GM12878 (cell line): ENCODE results near the gene LRRC10B. TPM values are rescaled to one million over a fixed set of nuclear protein-coding genes. Genes with fewer than 3 reads are reported as not detected.
"Not testable (repeated sequence)": the region's sequence is repeated elsewhere in the genome, so short reads cannot be mapped to it uniquely, and the experiment has no call there.

Experiments used
- ATAC-seq: fragments of 200-7000 bp; cut with Tn5 transposase; 3 replicates; pipeline ENCODE4 v1.9.1; 2020; ENCODE audit warnings: mild to moderate bottlenecking, moderate library complexity
- BruUV-seq: library from RNA; stranded (reverse); fragments of 400-500 nt; replicated peaks from 2 replicates; lab custom pipeline; 2021; lab: Mats Ljungman, UMichigan
- CTCF ChIA-PET: fragments of 300-600 bp; sonication (Branson Sonifier 250); formaldehyde crosslinking; extraction: SDS; loops from one replicate; lab custom pipeline; 2021; ENCODE audit warnings: inconsistent platforms; lab: Yijun Ruan, JAX
- POLR2A ChIA-PET: fragments of 350-600 bp; formaldehyde crosslinking; extraction: SDS; loops from one replicate; lab custom pipeline; 2021; ENCODE audit warnings: inconsistent platforms; lab: Charles Lee
- RAD21 ChIA-PET: fragments of 300-600 bp; sonication (Branson Sonifier 250); formaldehyde crosslinking; loops from one replicate; lab custom pipeline; 2023; ENCODE audit warnings: antibody characterized with exemption; ENCODE audit not compliant: unreplicated experiment; lab: Charles Lee
- SMC1A ChIA-PET: fragments of 300-600 bp; sonication (Branson Sonifier 250); formaldehyde crosslinking; loops from one replicate; lab custom pipeline; 2023; ENCODE audit not compliant: unreplicated experiment, uncharacterized antibody; lab: Charles Lee
- DNase-seq: peaks from one replicate; pipeline ENCODE4 v3.0.0-alpha.2; 2011; ENCODE audit warnings: low read depth, low spot score
- FAIRE-seq: peaks from 3 replicates; lab custom pipeline; 2011; peaks lifted over from hg19 to GRCh38; lab: Jason Lieb, UNC
- H2AFZ ChIP-seq: 2 replicates; pipeline ENCODE4 v1.6.0; 2011; ENCODE audit warnings: low read depth, low read length, control low read depth; ENCODE audit not compliant: control insufficient read depth
- H3K27ac ChIP-seq: 2 replicates; pipeline ENCODE4 v1.5.1; 2011; ENCODE audit warnings: control low read depth; ENCODE audit not compliant: control insufficient read depth, insufficient read depth
- H3K27me3 ChIP-seq, 2 experiments: replicated peaks in 1 of 2; 2 replicates each; pipeline versions ENCODE4 v1.6.0 to v1.6.1; 2011; ENCODE audit warnings: low read length in 1 of 2; ENCODE audit not compliant: control insufficient read depth in 2 of 2, insufficient read depth in 2 of 2
- H3K36me3 ChIP-seq, 2 experiments: 2 replicates each; pipeline ENCODE4 v1.5.1; 2011; ENCODE audit warnings: low read length in 1 of 2; ENCODE audit not compliant: control insufficient read depth in 2 of 2, insufficient read depth in 2 of 2
- H3K4me1 ChIP-seq: 2 replicates; pipeline ENCODE4 v1.6.1; 2011; ENCODE audit warnings: mild to moderate bottlenecking, low read length, moderate library complexity, mixed read lengths; ENCODE audit not compliant: control insufficient read depth, insufficient read depth
- H3K4me2 ChIP-seq: 2 replicates; pipeline ENCODE4 v1.6.0; 2011; ENCODE audit warnings: control low read depth; ENCODE audit not compliant: control insufficient read depth, insufficient read depth
- H3K4me3 ChIP-seq: fragments of 200-600 bp; sonication (generic); 2 replicates; pipeline ENCODE4 v1.5.1; 2016
- H3K79me2 ChIP-seq: 2 replicates; pipeline ENCODE4 v1.6.0; 2011; ENCODE audit warnings: low read length; ENCODE audit not compliant: control insufficient read depth, insufficient read depth
- H3K9ac ChIP-seq: 2 replicates; pipeline ENCODE4 v1.8.0; 2011; ENCODE audit warnings: low read length, control low read depth, mixed read lengths; ENCODE audit not compliant: control insufficient read depth, insufficient read depth
- H3K9me3 ChIP-seq: replicated peaks from 3 replicates; pipeline ENCODE4 v1.5.1; 2011; ENCODE audit warnings: mild to moderate bottlenecking, low read length; ENCODE audit not compliant: control insufficient read depth, insufficient read depth
- H4K20me1 ChIP-seq: 2 replicates; pipeline ENCODE4 v1.6.0; 2011; ENCODE audit not compliant: control insufficient read depth, insufficient read depth
- DPF2 ChIP-seq: fragments of 450-650 bp; IDR thresholded peaks from 2 replicates; pipeline ENCODE4 v1.6.1; 2017; ENCODE audit warnings: mild to moderate bottlenecking
- E2F8 ChIP-seq: fragments of 450-650 bp; IDR thresholded peaks from 2 replicates; pipeline ENCODE4 v1.6.1; 2018; ENCODE audit warnings: mild to moderate bottlenecking, low read depth, moderate library complexity; ENCODE audit not compliant: partially characterized antibody
- ELK1 ChIP-seq: IDR thresholded peaks from 2 replicates; pipeline ENCODE4 v1.6.1; 2012; ENCODE audit warnings: low read depth, low read length, improper control_type of control experiment
- FOS ChIP-seq: IDR thresholded peaks from 3 replicates; pipeline ENCODE4 v1.6.1; 2011; ENCODE audit warnings: borderline replicate concordance; ENCODE audit not compliant: insufficient read length; ENCODE audit errors: extremely low read depth
- KAT2A ChIP-seq: conservative IDR thresholded peaks from 2 replicates; pipeline ENCODE4 v1.6.1; 2011; ENCODE audit warnings: low read depth, low read length; ENCODE audit not compliant: control insufficient read depth
- RB1 ChIP-seq: fragments of 450-650 bp; formaldehyde crosslinking; IDR thresholded peaks from 2 replicates; pipeline ENCODE4 v1.6.1; 2017; ENCODE audit warnings: mild to moderate bottlenecking, borderline replicate concordance
- SIX5 ChIP-seq: IDR thresholded peaks from 2 replicates; pipeline ENCODE4 v1.6.1; 2011; ENCODE audit warnings: mild to moderate bottlenecking, low read depth, low read length, moderate library complexity; ENCODE audit not compliant: severe bottlenecking
- YY1 ChIP-seq: IDR thresholded peaks from 2 replicates; pipeline ENCODE4 v1.6.1; 2011; ENCODE audit warnings: low read depth, mild to moderate bottlenecking, low read length
- ZNF274 ChIP-seq: IDR thresholded peaks from one replicate; pipeline ENCODE4 v1.8.0; 2011; ENCODE audit not compliant: insufficient read length, insufficient read depth
- WGBS: methylation state at CpG from one replicate; pipeline ENCODE4 v1.1.6; 2016; ENCODE audit warnings: low lambda C conversion rate; ENCODE audit not compliant: insufficient replicate concordance, insufficient coverage; ENCODE audit errors: missing lambda C conversion rate; 5-methylcytosine and 5-hydroxymethylcytosine counted together
- in situ Hi-C: fragments of 300-500 bp; cut with MboI; formaldehyde crosslinking; loops from 9 replicates; pipeline ENCODE4 v1.14.3; 2018; ENCODE audit warnings: mixed read lengths
- intact Hi-C: fragments of 100-400 bp; cut with micrococcal nuclease; formaldehyde crosslinking; loops from one replicate; pipeline ENCODE4 v1.14.2; 2022; ENCODE audit not compliant: unreplicated experiment
- polyA plus RNA-seq, 11 experiments: library from polyadenylated mRNA; depleted of rRNA in 4 of 11; unstranded in 6 of 11; stranded (reverse) in 5 of 11; fragments of >200 nt; fragmentation: Nextera tagmentation in 4 of 11; fragmentation: Illumina TruSeq in 1 of 11; extraction: Ambion mirVana in 4 of 11; extraction: Trizol in 1 of 11; gene quantifications; 1 replicate in 1 of 11; 2 replicates in 10 of 11; pipeline versions ENCODE4 v1.2.1 to v1.2.3, GENCODE V29; 2011 to 2016; ENCODE audit warnings: inconsistent platforms in 2 of 11, missing spikeins in 2 of 11, low read depth in 1 of 11
- total RNA-seq, 4 experiments: library from RNA; depleted of rRNA in 3 of 4; stranded (reverse); fragments of >200 nt in 3 of 4; fragmentation: Illumina TruSeq in 1 of 4; extraction: Trizol in 1 of 4; gene quantifications; 2 replicates each; pipeline versions ENCODE4 v1.2.1 to v1.2.3, GENCODE V29; 2013 to 2021

The LRRC10B gene
- total and polyA plus RNA-seq, 10 of the 15 experiments (the other 5 are each of a cell fraction or from before 2014, with no cell fraction given): not detected

- H3K36me3 ChIP-seq, H3K79me2 ChIP-seq, RAD21 ChIA-PET, H2AFZ ChIP-seq, FAIRE-seq, H4K20me1 ChIP-seq, H3K4me2 ChIP-seq, DNase-seq, ATAC-seq, H3K9ac ChIP-seq, H3K4me3 ChIP-seq, H3K9me3 ChIP-seq, H3K27me3 ChIP-seq, POLR2A ChIA-PET, H3K27ac ChIP-seq, BruUV-seq, H3K4me1 ChIP-seq: not testable (repeated sequence)
- intact Hi-C loops (loop anchor here (10.0 kb wide), 1 partner anchor 255 kb away; no protein-coding TSS in a partner anchor), in situ Hi-C loops (loop anchor here (5.0 kb wide), 1 partner anchor 158 kb away; no protein-coding TSS in a partner anchor)
- ChIA-PET CTCF (interaction anchor here (0.8 to 6.6 kb wide), 10 partner anchors 10 to 254 kb away, joined by 3 to 67 read pairs (median 4); no protein-coding TSS in a partner anchor), SMC1A (interaction anchor here (1.5 to 1.7 kb wide), 2 partner anchors 37 to 160 kb away, joined by 3 to 8 read pairs; no protein-coding TSS in a partner anchor)
- WGBS: 63% methylated on average over 11 of the region's 11 CpGs
Observed at GRCh38 chr11:61479360-61480058, 29.0 kb upstream of the LRRC10B start.

GRCh38 chr11:61480261-61480993, 28.1 kb upstream of the LRRC10B start:
- RAD21 ChIA-PET: no interaction called here
- no peak for ATAC-seq
- no peaks in the 10 kb centered on the region for H3K36me3 ChIP-seq
- in situ Hi-C loops: no loop called here
- BruUV-seq: no TSS peak
- FAIRE-seq: no peak
- no peaks in the 10 kb centered on the region for H3K79me2 ChIP-seq
- peaks cover 3% of the 10 kb centered on the region; the same call in 1 of the 2 replicates for H4K20me1 ChIP-seq
- 59% methylated on average over 15 of the region's 15 CpGs for WGBS
- H3K27me3 ChIP-seq: no peaks in the 10 kb centered on the region
- H2AFZ ChIP-seq: no peak overlapping the region
- no peak for TF ChIP-seq E2F8
- TF ChIP-seq ZNF274: no peak
- TF ChIP-seq KAT2A: no peak
- no peak for TF ChIP-seq DPF2
- no peak for TF ChIP-seq ELK1
- no peak for TF ChIP-seq FOS
- no peak for TF ChIP-seq YY1
- no peak for TF ChIP-seq RB1
- TF ChIP-seq SIX5: no peak
- SMC1A ChIA-PET: interaction anchor here (1.5 kb wide), 1 partner anchor 159 kb away, joined by 3 read pairs; no protein-coding TSS in a partner anchor
- H3K27ac ChIP-seq: no peak overlapping the region
- DNase-seq: no peak
- CTCF ChIA-PET: interaction anchor here (0.7 to 6.6 kb wide), 4 partner anchors 12 to 37 kb away, joined by 4 to 67 read pairs (median 6); no protein-coding TSS in a partner anchor
- no peaks in the 10 kb centered on the region for H3K9me3 ChIP-seq
- POLR2A ChIA-PET: no interaction called here
- no peak overlapping the region for H3K9ac ChIP-seq
- no peaks in the 10 kb centered on the region for H3K4me1 ChIP-seq
- no peak overlapping the region for H3K4me3 ChIP-seq
- intact Hi-C loops: no loop called here
- H3K4me2 ChIP-seq: no peak overlapping the region
